Breast epithelium (tissue), 3 donors: Measurements from ENCODE around the gene ERICH2.

ENCODE experiments used
- POLR2A ChIP-seq: fragments of 450-650 bp; IDR thresholded peaks from one replicate; pipeline ENCODE4 v1.6.1; 2016; ENCODE audit warnings: antibody characterized with exemption, mild to moderate bottlenecking, moderate library complexity
- POLR2AphosphoS5 ChIP-seq, 3 donors: sonication (generic); formaldehyde crosslinking; IDR thresholded peaks; one replicate each; pipeline ENCODE4 v1.6.1; 2017; ENCODE audit warnings: antibody characterized with exemption in 3 of 3
- TF ChIP-seq, protein P1 (sequence below), 3 donors: fragments of 450-650 bp; IDR thresholded peaks; one replicate each; pipeline ENCODE4 v1.5.1; 2016 to 2017; ENCODE audit warnings: antibody characterized with exemption in 3 of 3, mild to moderate bottlenecking in 3 of 3, moderate library complexity in 3 of 3

DNA sequence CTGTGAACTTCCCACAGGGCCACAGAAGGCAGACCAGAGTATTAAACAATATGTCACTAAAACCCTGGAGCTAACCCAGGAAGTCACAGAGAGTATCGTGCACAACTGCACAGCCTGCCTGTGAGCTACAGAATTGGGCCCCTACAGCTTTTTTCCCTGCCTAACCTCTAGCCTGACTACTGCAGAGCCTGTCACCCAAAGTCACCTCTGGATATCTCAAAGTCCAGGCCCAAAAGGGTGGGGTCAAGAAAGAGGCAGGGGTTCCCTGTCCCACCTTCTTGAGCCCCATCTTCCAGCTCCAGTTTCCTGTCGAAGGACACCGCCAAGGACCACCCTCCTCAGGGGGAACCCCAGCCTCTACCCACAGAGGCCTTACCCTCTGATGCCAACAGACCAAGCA, 60.0 kb downstream of the ERICH2 start:
- TF ChIP-seq, protein P1, sequence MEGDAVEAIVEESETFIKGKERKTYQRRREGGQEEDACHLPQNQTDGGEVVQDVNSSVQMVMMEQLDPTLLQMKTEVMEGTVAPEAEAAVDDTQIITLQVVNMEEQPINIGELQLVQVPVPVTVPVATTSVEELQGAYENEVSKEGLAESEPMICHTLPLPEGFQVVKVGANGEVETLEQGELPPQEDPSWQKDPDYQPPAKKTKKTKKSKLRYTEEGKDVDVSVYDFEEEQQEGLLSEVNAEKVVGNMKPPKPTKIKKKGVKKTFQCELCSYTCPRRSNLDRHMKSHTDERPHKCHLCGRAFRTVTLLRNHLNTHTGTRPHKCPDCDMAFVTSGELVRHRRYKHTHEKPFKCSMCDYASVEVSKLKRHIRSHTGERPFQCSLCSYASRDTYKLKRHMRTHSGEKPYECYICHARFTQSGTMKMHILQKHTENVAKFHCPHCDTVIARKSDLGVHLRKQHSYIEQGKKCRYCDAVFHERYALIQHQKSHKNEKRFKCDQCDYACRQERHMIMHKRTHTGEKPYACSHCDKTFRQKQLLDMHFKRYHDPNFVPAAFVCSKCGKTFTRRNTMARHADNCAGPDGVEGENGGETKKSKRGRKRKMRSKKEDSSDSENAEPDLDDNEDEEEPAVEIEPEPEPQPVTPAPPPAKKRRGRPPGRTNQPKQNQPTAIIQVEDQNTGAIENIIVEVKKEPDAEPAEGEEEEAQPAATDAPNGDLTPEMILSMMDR (IDR thresholded peaks at IDR 0.05), result no peak
- no peak for TF ChIP-seq POLR2AphosphoS5 (IDR thresholded peaks at IDR 0.05)
- TF ChIP-seq POLR2A, result no peak
